GM12878 (cell line): ENCODE data around the gene MCM9. TPM values are rescaled to one million over a fixed set of nuclear protein-coding genes. Genes with fewer than 3 reads are reported as not detected.
A peak's percentile ranks its signal among the peaks of the same experiment; 100 is the strongest.

Experiments
- ATAC-seq: fragments of 200-7000 bp; cut with Tn5 transposase; 3 replicates; pipeline ENCODE4 v1.9.1; 2020; ENCODE audit warnings: mild to moderate bottlenecking, moderate library complexity
- Bru-seq: library from RNA; stranded (reverse); fragments of 400-500 nt; gene quantifications from one replicate; lab custom pipeline; 2021; lab: Mats Ljungman, UMichigan
- BruChase-seq, 2 experiments: library from RNA; stranded (reverse); fragments of 400-500 nt; gene quantifications; one replicate each; lab custom pipeline; 2021; lab: Mats Ljungman, UMichigan
- BruUV-seq: library from RNA; stranded (reverse); fragments of 400-500 nt; replicated peaks from 2 replicates; lab custom pipeline; 2021; lab: Mats Ljungman, UMichigan
- CTCF ChIA-PET: fragments of 300-600 bp; sonication (Branson Sonifier 250); formaldehyde crosslinking; extraction: SDS; loops from one replicate; lab custom pipeline; 2021; ENCODE audit warnings: inconsistent platforms; lab: Yijun Ruan, JAX
- POLR2A ChIA-PET: fragments of 350-600 bp; formaldehyde crosslinking; extraction: SDS; loops from one replicate; lab custom pipeline; 2021; ENCODE audit warnings: inconsistent platforms; lab: Charles Lee
- RAD21 ChIA-PET: fragments of 300-600 bp; sonication (Branson Sonifier 250); formaldehyde crosslinking; loops from one replicate; lab custom pipeline; 2023; ENCODE audit warnings: antibody characterized with exemption; ENCODE audit not compliant: unreplicated experiment; lab: Charles Lee
- SMC1A ChIA-PET: fragments of 300-600 bp; sonication (Branson Sonifier 250); formaldehyde crosslinking; loops from one replicate; lab custom pipeline; 2023; ENCODE audit not compliant: unreplicated experiment, uncharacterized antibody; lab: Charles Lee
- DNase-seq: peaks from one replicate; pipeline ENCODE4 v3.0.0-alpha.2; 2011; ENCODE audit warnings: low read depth, low spot score
- FAIRE-seq: peaks from 3 replicates; lab custom pipeline; 2011; peaks lifted over from hg19 to GRCh38; lab: Jason Lieb, UNC
- H2AFZ ChIP-seq: 2 replicates; pipeline ENCODE4 v1.6.0; 2011; ENCODE audit warnings: low read depth, low read length, control low read depth; ENCODE audit not compliant: control insufficient read depth
- H3K27ac ChIP-seq: 2 replicates; pipeline ENCODE4 v1.5.1; 2011; ENCODE audit warnings: control low read depth; ENCODE audit not compliant: control insufficient read depth, insufficient read depth
- H3K27me3 ChIP-seq, 2 experiments: replicated peaks in 1 of 2; 2 replicates each; pipeline versions ENCODE4 v1.6.0 to v1.6.1; 2011; ENCODE audit warnings: low read length in 1 of 2; ENCODE audit not compliant: control insufficient read depth in 2 of 2, insufficient read depth in 2 of 2
- H3K36me3 ChIP-seq, 2 experiments: 2 replicates each; pipeline ENCODE4 v1.5.1; 2011; ENCODE audit warnings: low read length in 1 of 2; ENCODE audit not compliant: control insufficient read depth in 2 of 2, insufficient read depth in 2 of 2
- H3K4me1 ChIP-seq: 2 replicates; pipeline ENCODE4 v1.6.1; 2011; ENCODE audit warnings: mild to moderate bottlenecking, low read length, moderate library complexity, mixed read lengths; ENCODE audit not compliant: control insufficient read depth, insufficient read depth
- H3K4me2 ChIP-seq: 2 replicates; pipeline ENCODE4 v1.6.0; 2011; ENCODE audit warnings: control low read depth; ENCODE audit not compliant: control insufficient read depth, insufficient read depth
- H3K4me3 ChIP-seq: fragments of 200-600 bp; sonication (generic); 2 replicates; pipeline ENCODE4 v1.5.1; 2016
- H3K79me2 ChIP-seq: 2 replicates; pipeline ENCODE4 v1.6.0; 2011; ENCODE audit warnings: low read length; ENCODE audit not compliant: control insufficient read depth, insufficient read depth
- H3K9ac ChIP-seq: 2 replicates; pipeline ENCODE4 v1.8.0; 2011; ENCODE audit warnings: low read length, control low read depth, mixed read lengths; ENCODE audit not compliant: control insufficient read depth, insufficient read depth
- H3K9me3 ChIP-seq: replicated peaks from 3 replicates; pipeline ENCODE4 v1.5.1; 2011; ENCODE audit warnings: mild to moderate bottlenecking, low read length; ENCODE audit not compliant: control insufficient read depth, insufficient read depth
- H4K20me1 ChIP-seq: 2 replicates; pipeline ENCODE4 v1.6.0; 2011; ENCODE audit not compliant: control insufficient read depth, insufficient read depth
- ATF7 ChIP-seq: fragments of 450-650 bp; IDR thresholded peaks from 2 replicates; pipeline ENCODE4 v1.6.1; 2016; ENCODE audit warnings: low read depth, mild to moderate bottlenecking
- CHD2 ChIP-seq: IDR thresholded peaks from 2 replicates; pipeline ENCODE4 v1.6.1; 2011; ENCODE audit warnings: low read depth, low read length, improper control_type of control experiment, borderline replicate concordance
- CREM ChIP-seq: IDR thresholded peaks from 2 replicates; pipeline ENCODE4 v1.6.1; 2014; ENCODE audit warnings: antibody characterized with exemption, low read depth
- NR2F1 ChIP-seq: fragments of 450-650 bp; conservative IDR thresholded peaks from 2 replicates; pipeline ENCODE4 v1.6.1; 2017; ENCODE audit warnings: mild to moderate bottlenecking
- PBX3 ChIP-seq: IDR thresholded peaks from 2 replicates; pipeline ENCODE4 v1.6.1; 2011; ENCODE audit warnings: mild to moderate bottlenecking, low read depth, low read length, moderate library complexity; ENCODE audit not compliant: insufficient replicate concordance
- RB1 ChIP-seq: fragments of 450-650 bp; formaldehyde crosslinking; IDR thresholded peaks from 2 replicates; pipeline ENCODE4 v1.6.1; 2017; ENCODE audit warnings: mild to moderate bottlenecking, borderline replicate concordance
- RELB ChIP-seq: fragments of 450-650 bp; IDR thresholded peaks from 2 replicates; pipeline ENCODE4 v1.6.1; 2017; ENCODE audit warnings: low read depth, mild to moderate bottlenecking, moderate library complexity
- SMARCA5 ChIP-seq: fragments of 450-650 bp; IDR thresholded peaks from 2 replicates; pipeline ENCODE4 v1.6.1; 2017; ENCODE audit warnings: mild to moderate bottlenecking
- TCF3 ChIP-seq: IDR thresholded peaks from 2 replicates; pipeline ENCODE4 v1.6.1; 2012; ENCODE audit warnings: low read depth, mild to moderate bottlenecking, low read length, borderline replicate concordance; ENCODE audit not compliant: insufficient read depth
- ZBTB4 ChIP-seq: fragments of 450-650 bp; formaldehyde crosslinking; IDR thresholded peaks from 2 replicates; pipeline ENCODE4 v1.4.0; 2022; ENCODE audit warnings: mild to moderate bottlenecking, moderate library complexity
- ZNF24 ChIP-seq: fragments of 450-650 bp; IDR thresholded peaks from 2 replicates; pipeline ENCODE4 v1.6.1; 2017; ENCODE audit warnings: antibody characterized with exemption, mild to moderate bottlenecking
- WGBS: methylation state at CpG from one replicate; pipeline ENCODE4 v1.1.6; 2016; ENCODE audit warnings: low lambda C conversion rate; ENCODE audit not compliant: insufficient replicate concordance, insufficient coverage; ENCODE audit errors: missing lambda C conversion rate; 5-methylcytosine and 5-hydroxymethylcytosine counted together
- in situ Hi-C: fragments of 300-500 bp; cut with MboI; formaldehyde crosslinking; loops from 9 replicates; pipeline ENCODE4 v1.14.3; 2018; ENCODE audit warnings: mixed read lengths
- intact Hi-C: fragments of 100-400 bp; cut with micrococcal nuclease; formaldehyde crosslinking; loops from one replicate; pipeline ENCODE4 v1.14.2; 2022; ENCODE audit not compliant: unreplicated experiment
- long read RNA-seq, 2 experiments: library from polyadenylated mRNA; unstranded; transcript quantifications; one replicate each; pipeline ENCODE4 v2.0.0, GENCODE V29; 2019 to 2020
- polyA minus RNA-seq, 3 experiments: library from RNA; depleted of rRNA, polyadenylated mRNA; stranded (reverse); fragments of >200 nt; gene quantifications; 2 replicates each; pipeline ENCODE4 v1.2.3, GENCODE V29; 2011
- polyA plus RNA-seq, 11 experiments: library from polyadenylated mRNA; depleted of rRNA in 4 of 11; unstranded in 6 of 11; stranded (reverse) in 5 of 11; fragments of >200 nt; fragmentation: Nextera tagmentation in 4 of 11; fragmentation: Illumina TruSeq in 1 of 11; extraction: Ambion mirVana in 4 of 11; extraction: Trizol in 1 of 11; gene quantifications; 1 replicate in 1 of 11; 2 replicates in 10 of 11; pipeline versions ENCODE4 v1.2.1 to v1.2.3, GENCODE V29; 2011 to 2016; ENCODE audit warnings: inconsistent platforms in 2 of 11, missing spikeins in 2 of 11, low read depth in 1 of 11
- total RNA-seq, 4 experiments: library from RNA; depleted of rRNA in 3 of 4; stranded (reverse); fragments of >200 nt in 3 of 4; fragmentation: Illumina TruSeq in 1 of 4; extraction: Trizol in 1 of 4; gene quantifications; 2 replicates each; pipeline versions ENCODE4 v1.2.1 to v1.2.3, GENCODE V29; 2013 to 2021

The MCM9 gene
- 54.2 and 62.2 TPM in 2 replicates for total RNA-seq (2013; cell fraction: nucleolus; rRNA removed)
- total RNA-seq (2014; rRNA removed): 9.8 and 11.2 TPM in 2 replicates
- total RNA-seq (2014; rRNA removed; fragmentation: Illumina TruSeq; extraction: Trizol): 10.0 and 10.5 TPM in 2 replicates
- 11.4 and 11.7 TPM in 2 replicates for total RNA-seq (2021)
- 5.3 TPM for polyA plus RNA-seq (2011; ENCODE audit: low read depth)
- polyA plus RNA-seq (2011; rRNA removed): 7.3 and 10.5 TPM in 2 replicates
- polyA plus RNA-seq (2011; cell fraction: cytosol; rRNA removed): 3.0 and 4.6 TPM in 2 replicates
- 15.8 and 18.9 TPM in 2 replicates for polyA plus RNA-seq (2011; cell fraction: nucleus; rRNA removed)
- polyA plus RNA-seq (2012): 6.2 and 8.4 TPM in 2 replicates
- 9.2 and 9.7 TPM in 2 replicates for polyA plus RNA-seq (2014; fragmentation: Illumina TruSeq; extraction: Trizol)
- polyA plus RNA-seq (2014; fragmentation: Nextera tagmentation; extraction: Ambion mirVana): 1 to 10 TPM; 3.4 to 4.1 TPM
- 7.6 and 8.9 TPM in 2 replicates for polyA plus RNA-seq (2014; rRNA removed)
- 10 to 100 TPM; 15.8 to 18.5 TPM for polyA plus RNA-seq (2016; fragmentation: Nextera tagmentation; extraction: Ambion mirVana)
- 14.3 and 15.5 TPM in 2 replicates for polyA minus RNA-seq (2011; rRNA and poly(A)+ RNA removed)
- polyA minus RNA-seq (2011; cell fraction: cytosol; rRNA and poly(A)+ RNA removed): 1.9 and 4.4 TPM in 2 replicates
- 23.6 and 37.4 TPM in 2 replicates for polyA minus RNA-seq (2011; cell fraction: nucleus; rRNA and poly(A)+ RNA removed)
- percentile 74 among the genes with signal in this experiment for Bru-seq, nascent RNA
- BruChase-seq, experiment 1, labeled RNA remaining after a 6-hour chase: percentile 63 among the genes with signal in this experiment
- BruChase-seq, experiment 2, labeled RNA remaining after a 2-hour chase: percentile 64 among the genes with signal in this experiment
- long read RNA-seq, experiment 1, partial matches to known transcripts: 0 of 1 reads
- long read RNA-seq, experiment 1, other reads (novel, unspliced or antisense): 1 of 1 reads
- long read RNA-seq, experiment 2, full-length matches to known transcripts: 9 of 46 reads
- long read RNA-seq, experiment 2, partial matches to known transcripts: 8 of 46 reads
- long read RNA-seq, experiment 2, other reads (novel, unspliced or antisense): 29 of 46 reads

GRCh38 chr6:118934461-118935330 lies at the start of gene MCM9:
Gene MCM9 (minus strand): TSS chr6:118935159. CDS start chr6:118931723, 3,436 bp downstream.
- RAD21 ChIA-PET: interaction anchor here (1.0 to 1.9 kb wide), 4 partner anchors 32 to 416 kb away, joined by 3 to 5 read pairs (median 4); partner anchors contain the start of gene ASF1A
- Histone ChIP-seq H2AFZ (peak within 1 kb of the TSS; percentile 95), H3K27ac (peak within 1 kb of the TSS; percentile 84), H3K79me2 (peaks cover 9% of the 10 kb centered on the region), H3K4me2 (peak within 1 kb of the TSS; percentile 94), H3K36me3 (no peaks in the 10 kb centered on the region; a peak in 1 of 4 replicates), H3K4me3 (peak within 1 kb of the TSS; percentile 99), H3K4me1 (no peaks in the 10 kb centered on the region), H4K20me1 (no peaks in the 10 kb centered on the region), H3K9ac (peak within 1 kb of the TSS; percentile 96), H3K9me3 (no peaks in the 10 kb centered on the region; the same call in 1 of the 3 replicates), H3K27me3 (no peaks in the 10 kb centered on the region)
- peak; percentile 97 for ATAC-seq
- TSS peak; percentile 68 for BruUV-seq
- SMC1A ChIA-PET: interaction anchor here (0.6 to 2.7 kb wide), 7 partner anchors 16 to 90 kb away, joined by 3 to 15 read pairs (median 4); partner anchors contain the start of gene ASF1A
- FAIRE-seq: no peak
- CTCF ChIA-PET: interaction anchor here (0.8 to 3.6 kb wide), 4 partner anchors 23 to 176 kb away, joined by 3 to 22 read pairs (median 4); no protein-coding TSS in a partner anchor
- intact Hi-C loops: loop anchor here (2.0 kb wide), 1 partner anchor 40 kb away; the partner anchor contains the start of gene ASF1A
- WGBS: 2% methylated on average over 71 of the region's 95 CpGs
- peak; percentile 67 for DNase-seq
- in situ Hi-C loops: no loop called here
- POLR2A ChIA-PET: interaction anchor here (0.7 to 2.3 kb wide), 6 partner anchors 15 to 379 kb away, joined by 3 to 14 read pairs (median 4); partner anchors contain the start of gene ASF1A
- TF ChIP-seq ZNF24 (no peak), CHD2 (no peak), RB1 (peak; percentile 90), TCF3 (no peak), CREM (no peak), PBX3 (no peak), ZBTB4 (CRISPR knock-in tag) (no peak), RELB (peak; percentile 38; the same call in 1 of the 2 replicates), SMARCA5 (peak; percentile 27; the same call in 1 of the 2 replicates), ATF7 (no peak; the same call in 1 of the 2 replicates), NR2F1 (peak; percentile 53; the same call in 1 of the 2 replicates)
